HG03175 (cell line): ENCODE results near the gene ARID1B.

Experiments used
- ATAC-seq: cut with Tn5 transposase; IDR thresholded peaks from one replicate; pipeline ENCODE4 v1.9.1; 2021; ENCODE audit warnings: mild to moderate bottlenecking, moderate library complexity; ENCODE audit not compliant: unreplicated experiment

The ARID1B gene

GRCh38 chr6:157014871-157015270 is 237.7 kb downstream of the ARID1B start:
- ATAC-seq, result no peak

GRCh38 chr6:157017022-157017421 is 239.8 kb downstream of the ARID1B start:
- no peak for ATAC-seq

GRCh38 chr6:157017861-157018260 is 240.7 kb downstream of the ARID1B start:
- no peak for ATAC-seq

- no peak for ATAC-seq
Observed at GRCh38 chr6:157019115-157019641, 242.0 kb downstream of the ARID1B start.

GRCh38 chr6:157019733-157020132 is 242.6 kb downstream of the ARID1B start:
- ATAC-seq, result no peak

- ATAC-seq, result peak; percentile 13
Observed at GRCh38 chr6:157020398-157020797, 243.2 kb downstream of the ARID1B start.

GRCh38 chr6:157020881-157021343 is 243.7 kb downstream of the ARID1B start:
- ATAC-seq, result peak; percentile 38

- peak; percentile 80 for ATAC-seq
Observed at GRCh38 chr6:157021344-157021992, 244.3 kb downstream of the ARID1B start.

- peak; percentile 54 for ATAC-seq
Observed at GRCh38 chr6:157021993-157022740, 245.0 kb downstream of the ARID1B start.

- no peak for ATAC-seq
Observed at GRCh38 chr6:157023958-157024357, 246.8 kb downstream of the ARID1B start.

GRCh38 chr6:157024745-157025144 is 247.6 kb downstream of the ARID1B start:
- no peak for ATAC-seq

GRCh38 chr6:157025437-157025836 is 248.3 kb downstream of the ARID1B start:
- ATAC-seq, result no peak

- no peak for ATAC-seq
Observed at GRCh38 chr6:157029980-157030690, 253.0 kb downstream of the ARID1B start.

GRCh38 chr6:157030755-157031154 is 253.6 kb downstream of the ARID1B start:
- ATAC-seq, result no peak

GRCh38 chr6:157032923-157033322 is 255.7 kb downstream of the ARID1B start:
- ATAC-seq, result no peak

- ATAC-seq, result no peak
Observed at GRCh38 chr6:157033428-157034140, 256.4 kb downstream of the ARID1B start.

GRCh38 chr6:157034436-157035230 is 257.5 kb downstream of the ARID1B start:
- peak; percentile 53 for ATAC-seq

GRCh38 chr6:157035546-157035945 is 258.4 kb downstream of the ARID1B start:
- ATAC-seq, result no peak

GRCh38 chr6:157036245-157036711 is 259.1 kb downstream of the ARID1B start:
- ATAC-seq, result no peak

- ATAC-seq, result no peak
Observed at GRCh38 chr6:157037165-157037564, 260.0 kb downstream of the ARID1B start.
